ENCODE measurements around the gene ATG16L1.

GRCh38 chr2:233227346-233227978, 24.0 kb upstream of the ATG16L1 start:
- no peak for TF ChIP-seq POLR2A (IDR thresholded peaks at IDR 0.05)
- no peak for TF ChIP-seq CTCF (IDR thresholded peaks at IDR 0.05)

Measured in heart left ventricle (tissue), 13 donors.